CD1c-positive myeloid dendritic cell (primary cell): ENCODE results near the gene NXF1.
A peak's percentile ranks its signal among the peaks of the same experiment; 100 is the strongest.
"Not testable (repeated sequence)": the region's sequence is repeated elsewhere in the genome, so short reads cannot be mapped to it uniquely, and the experiment has no call there.

Experiments
- DNase-seq: peaks from one replicate; pipeline ENCODE4 v3.0.0-alpha.2; 2016; ENCODE audit errors: extremely low spot score

The NXF1 gene

GRCh38 chr11:62805076-62805892 is at the start of gene NXF1:
NXF1 (minus strand) TSS chr11:62805440; CDS start chr11:62805356, 84 bp downstream.
- peak; percentile 99 for DNase-seq

DNA sequence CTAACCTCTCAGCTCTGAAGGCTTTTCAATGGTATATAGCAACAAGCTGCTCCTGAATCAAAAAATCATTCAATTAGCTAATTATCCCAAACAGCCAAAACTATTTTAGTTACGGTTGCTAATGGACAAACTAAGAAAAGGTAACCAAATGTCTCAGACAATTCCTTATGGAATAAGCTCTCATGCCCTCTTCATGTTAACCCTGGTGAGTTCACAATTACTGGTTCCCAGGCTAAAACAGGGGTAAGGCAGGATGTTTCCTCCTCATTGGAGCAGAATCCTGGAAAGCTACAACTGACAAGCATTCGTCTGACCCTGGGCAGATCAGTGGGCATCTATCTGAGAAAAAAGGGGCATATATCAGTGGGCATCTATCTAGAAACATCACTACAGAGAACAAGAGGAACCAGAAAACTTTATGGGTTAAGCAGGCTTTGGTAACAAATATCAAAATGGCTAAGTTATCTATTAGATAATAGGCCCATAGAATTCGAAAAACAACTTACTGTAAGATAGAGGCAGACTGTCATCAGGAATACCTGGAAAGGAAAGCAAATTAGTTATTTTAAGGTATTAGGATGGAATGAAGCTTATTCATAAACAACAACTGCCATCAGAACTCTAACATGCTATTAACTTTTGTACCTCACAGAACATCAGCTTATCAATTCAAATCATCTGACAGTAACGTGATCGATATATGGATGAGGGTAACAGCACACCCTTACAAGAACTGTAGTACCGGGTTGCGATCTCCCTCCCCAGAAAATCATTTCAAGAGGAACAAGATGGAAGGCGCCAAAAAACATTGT is 49.0 kb upstream of the NXF1 start:
- DNase-seq = no peak

DNA sequence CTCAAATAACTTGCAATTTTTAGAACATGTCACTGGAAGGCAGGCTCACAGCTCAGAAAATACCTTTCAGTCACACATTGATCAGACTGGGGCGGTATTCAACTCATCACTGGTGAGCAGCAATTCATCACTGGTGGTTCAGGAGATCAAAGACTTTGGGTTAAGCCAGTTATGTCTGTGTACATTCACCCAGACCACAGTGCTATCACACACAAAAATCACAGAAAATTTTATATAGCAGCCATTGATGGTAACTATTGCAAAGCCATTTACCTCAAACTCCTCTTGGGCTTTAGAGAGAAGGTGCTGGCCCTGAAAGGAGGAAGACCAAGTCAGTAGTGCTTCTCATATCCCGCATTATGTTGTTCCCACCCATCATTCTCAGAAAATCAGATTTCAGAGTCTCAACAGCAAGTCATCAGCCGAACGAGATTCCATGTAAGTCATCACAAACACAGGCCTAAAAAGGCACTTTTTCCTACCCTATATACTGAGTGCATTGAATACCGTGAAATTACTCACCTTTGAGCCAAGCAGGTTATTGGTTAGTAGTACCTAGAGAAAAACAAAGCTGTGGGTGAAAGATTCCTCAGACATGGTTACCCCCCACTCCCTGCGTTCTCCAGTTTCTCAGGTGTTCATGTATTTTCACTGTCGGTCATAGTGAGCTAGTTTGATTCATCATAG is 48.2 kb upstream of the NXF1 start:
- DNase-seq = no peak

DNA sequence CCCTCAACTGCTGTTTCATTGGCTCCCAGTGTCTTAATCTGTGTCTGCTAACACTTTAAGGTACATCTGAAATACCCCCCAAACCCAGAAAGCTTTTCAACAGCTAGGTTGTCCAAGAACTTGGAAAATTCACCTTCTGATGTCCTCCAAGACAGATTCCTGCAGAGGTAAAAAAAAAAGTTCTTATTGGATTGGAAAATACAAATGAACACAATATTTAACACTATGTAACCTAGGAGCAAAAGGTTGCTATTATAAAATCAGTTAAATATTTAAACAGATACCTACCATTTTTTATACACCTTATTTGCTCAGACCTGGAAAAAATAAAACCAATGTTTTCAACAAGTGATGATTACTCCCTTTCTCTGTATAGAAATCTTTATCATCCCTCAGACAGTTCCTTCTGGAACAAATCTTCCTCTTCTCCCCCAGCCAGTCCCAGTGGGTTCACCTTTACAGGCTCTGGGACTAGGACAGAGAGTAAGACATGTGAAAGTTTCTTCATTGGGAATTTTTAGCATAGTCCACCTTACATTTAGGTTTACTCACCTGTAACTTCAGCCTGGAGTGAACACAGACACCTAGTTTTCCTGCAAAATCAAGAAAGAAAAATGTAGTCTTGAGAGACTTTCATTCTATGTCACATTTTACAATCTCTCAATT is 47.4 kb upstream of the NXF1 start:
- no peak for DNase-seq

- DNase-seq = peak; percentile 11
These were observed 46.7 kb upstream of the NXF1 start for GRCh38 chr11:62851807-62852522.

DNA sequence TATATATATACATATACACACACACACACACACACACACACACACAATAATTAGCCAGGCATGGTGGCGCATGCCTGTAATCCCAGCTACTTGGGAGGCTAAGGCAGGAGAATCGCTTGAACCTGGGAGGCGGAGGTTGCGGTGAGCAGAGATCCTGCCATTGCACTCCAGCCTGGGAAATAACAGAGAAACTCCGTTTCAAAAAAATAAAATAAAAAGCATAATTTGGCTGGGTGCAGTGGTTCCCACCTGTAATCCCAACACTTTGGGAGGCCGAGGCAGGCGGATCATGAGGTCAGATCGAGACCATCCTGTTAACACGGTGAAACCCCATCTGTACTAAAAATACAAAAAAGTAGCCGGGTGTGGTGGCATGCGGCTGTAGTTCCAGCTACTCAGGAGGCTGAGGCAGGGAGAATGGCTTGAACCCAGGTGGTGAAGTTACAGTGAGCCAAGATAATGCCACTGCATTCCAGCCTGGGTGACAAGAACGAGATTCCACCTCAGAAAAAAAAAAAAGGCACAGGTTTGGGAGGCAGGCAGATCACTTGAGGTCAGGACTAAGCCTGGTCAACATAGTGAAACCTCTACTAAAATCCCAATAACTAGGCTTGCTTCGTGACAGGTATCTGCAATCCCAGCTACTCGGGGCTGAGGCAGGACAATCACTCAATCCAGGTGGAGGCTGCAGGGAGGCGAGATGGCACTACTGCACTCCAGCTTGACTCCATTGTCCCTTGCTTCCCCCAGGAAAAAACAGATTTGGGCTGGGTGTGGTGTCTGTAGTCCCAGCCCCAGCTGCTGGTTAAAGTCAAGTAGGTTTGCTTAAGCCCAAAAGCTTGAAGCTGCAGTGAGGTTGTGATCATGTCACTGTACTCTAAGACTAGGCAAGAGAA is 45.9 kb upstream of the NXF1 start:
- no peak for DNase-seq

DNA sequence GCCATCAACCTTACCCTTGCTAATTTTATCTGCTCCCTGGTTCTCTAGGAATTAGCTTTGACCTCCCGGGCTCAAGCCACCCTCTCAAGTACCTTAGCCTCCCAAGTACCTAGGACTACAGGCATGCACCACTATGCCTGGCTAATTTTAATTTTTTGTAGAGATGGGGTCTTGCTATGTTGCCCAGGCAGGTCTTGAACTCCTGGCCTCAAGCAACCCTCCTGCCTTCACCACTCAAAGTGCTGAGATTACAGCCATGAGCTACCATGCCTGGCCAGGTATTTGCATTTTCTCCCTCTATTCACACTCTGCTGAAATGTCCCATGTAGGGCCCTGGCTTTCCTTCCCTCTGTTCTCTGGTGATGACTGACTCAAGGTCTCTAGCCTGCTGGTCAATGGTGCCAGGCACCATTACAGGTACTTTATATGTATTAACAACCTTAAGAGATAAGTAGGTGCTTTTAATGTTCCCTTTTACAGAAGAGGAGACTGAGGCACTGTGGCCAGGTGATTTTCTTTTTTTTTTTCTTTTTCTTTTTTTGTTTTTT is 42.6 kb upstream of the NXF1 start:
- DNase-seq = no peak

- no peak for DNase-seq
These were observed 40.9 kb upstream of the NXF1 start for GRCh38 chr11:62846177-62846576.

DNA sequence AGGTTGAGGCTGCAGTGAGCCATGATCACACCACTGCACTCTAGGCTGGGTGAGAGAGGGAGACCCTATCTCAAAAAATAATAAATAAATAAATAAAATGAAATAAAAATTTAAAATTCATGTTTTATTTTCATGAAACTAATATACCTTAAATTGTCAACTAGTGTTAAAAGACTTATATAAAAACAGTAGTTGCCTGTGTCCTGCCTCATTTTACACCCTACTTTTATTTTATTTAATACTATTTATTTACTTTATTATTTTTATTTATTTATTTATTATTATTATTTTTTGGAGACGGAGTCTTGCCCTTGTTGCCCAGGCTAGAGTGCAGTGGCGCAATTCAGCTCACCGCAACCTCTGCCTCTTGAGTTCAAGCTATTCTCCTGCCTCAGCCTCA is 38.9 kb upstream of the NXF1 start:
- no peak for DNase-seq

DNA sequence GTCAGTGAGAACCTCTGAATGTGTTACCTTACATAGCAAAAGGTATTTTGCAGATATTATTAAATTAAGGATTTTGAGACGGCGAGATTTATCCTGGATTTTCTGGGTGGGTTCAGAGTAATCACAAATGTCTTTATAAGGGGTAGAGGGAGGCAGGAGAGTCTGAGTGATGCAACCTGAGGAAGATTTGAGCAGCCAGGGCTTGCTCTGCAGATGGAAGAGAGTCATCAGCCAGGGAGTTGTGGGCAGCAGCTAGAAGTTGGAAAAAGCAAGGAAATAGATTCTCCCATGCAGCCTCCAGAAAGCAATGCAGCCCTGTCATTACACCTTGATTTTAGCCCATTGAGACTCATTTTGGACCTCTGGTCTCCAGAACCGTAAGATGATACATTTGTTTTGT is 38.2 kb upstream of the NXF1 start:
- no peak for DNase-seq

GRCh38 chr11:62842891-62843290 is 37.7 kb upstream of the NXF1 start:
- DNase-seq = not testable (repeated sequence)

GRCh38 chr11:62842171-62842741 is 37.0 kb upstream of the NXF1 start:
- peak; percentile 38 for DNase-seq

DNA sequence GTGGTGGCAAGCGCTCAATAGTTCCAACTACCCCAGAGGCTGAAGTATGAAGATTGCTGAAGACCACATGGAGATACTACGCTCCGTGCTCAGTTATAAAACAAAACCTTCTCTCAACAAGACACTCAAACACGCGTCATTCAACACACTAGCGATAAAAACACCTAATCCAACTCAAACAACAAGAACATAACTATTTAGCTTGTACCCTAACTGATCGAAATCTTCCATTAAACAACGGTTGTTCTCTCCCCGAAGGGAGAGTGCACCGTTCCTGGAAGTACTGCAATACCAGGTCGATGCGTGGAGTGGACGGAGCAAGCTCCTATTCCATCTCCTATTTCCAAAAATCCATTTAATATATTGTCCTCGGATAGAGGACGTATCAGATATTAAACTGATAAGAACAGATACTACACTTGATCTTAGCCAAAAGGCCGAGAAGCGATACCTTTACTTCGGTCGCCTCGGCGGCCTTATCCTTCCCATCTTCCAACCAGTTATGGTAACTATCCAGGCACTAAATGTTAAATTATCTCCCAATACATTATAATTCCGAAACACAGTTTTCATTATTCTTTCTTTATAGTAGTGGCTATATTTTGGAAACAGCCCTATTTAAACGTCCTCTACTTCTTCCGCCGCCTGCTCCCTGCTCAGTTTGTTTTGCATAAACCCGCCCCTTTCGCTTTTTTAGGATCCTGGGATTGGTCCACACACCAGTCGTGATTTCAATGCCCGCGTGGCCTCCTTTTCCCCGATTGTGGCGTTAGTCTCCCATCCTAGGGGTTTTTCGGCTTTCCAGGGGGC is 36.3 kb upstream of the NXF1 start:
- peak; percentile 97 for DNase-seq

DNA sequence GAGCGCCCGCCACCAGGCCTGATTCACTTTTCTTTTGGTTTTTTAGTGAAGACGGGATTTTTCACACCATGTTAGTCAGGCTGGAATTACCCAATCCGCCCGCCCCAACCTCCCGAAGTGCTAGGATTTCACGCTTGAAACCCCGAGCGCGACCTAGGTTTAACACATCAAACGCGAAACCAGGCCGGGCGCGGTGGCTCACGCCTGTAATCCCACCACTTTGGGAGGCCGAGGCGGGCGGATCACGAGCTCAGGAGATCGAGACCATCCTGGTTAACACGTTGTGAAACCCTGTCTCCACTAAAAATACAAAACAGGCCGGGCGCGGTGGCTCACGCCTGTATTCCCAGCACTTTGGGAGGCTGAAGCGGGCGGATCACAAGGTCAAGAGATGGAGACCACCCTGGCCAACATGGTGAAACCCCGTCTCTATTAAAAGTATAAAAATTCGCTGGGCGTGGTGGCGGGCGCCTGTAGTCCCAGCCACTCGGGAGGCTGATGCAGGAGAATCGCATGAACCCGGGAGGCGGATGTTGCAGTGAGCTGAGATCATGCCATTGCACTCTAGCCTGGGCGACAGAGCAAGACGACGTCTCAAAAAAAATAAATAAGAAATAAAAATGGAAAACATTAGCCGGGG is 35.6 kb upstream of the NXF1 start:
- peak; percentile 94 for DNase-seq

DNA sequence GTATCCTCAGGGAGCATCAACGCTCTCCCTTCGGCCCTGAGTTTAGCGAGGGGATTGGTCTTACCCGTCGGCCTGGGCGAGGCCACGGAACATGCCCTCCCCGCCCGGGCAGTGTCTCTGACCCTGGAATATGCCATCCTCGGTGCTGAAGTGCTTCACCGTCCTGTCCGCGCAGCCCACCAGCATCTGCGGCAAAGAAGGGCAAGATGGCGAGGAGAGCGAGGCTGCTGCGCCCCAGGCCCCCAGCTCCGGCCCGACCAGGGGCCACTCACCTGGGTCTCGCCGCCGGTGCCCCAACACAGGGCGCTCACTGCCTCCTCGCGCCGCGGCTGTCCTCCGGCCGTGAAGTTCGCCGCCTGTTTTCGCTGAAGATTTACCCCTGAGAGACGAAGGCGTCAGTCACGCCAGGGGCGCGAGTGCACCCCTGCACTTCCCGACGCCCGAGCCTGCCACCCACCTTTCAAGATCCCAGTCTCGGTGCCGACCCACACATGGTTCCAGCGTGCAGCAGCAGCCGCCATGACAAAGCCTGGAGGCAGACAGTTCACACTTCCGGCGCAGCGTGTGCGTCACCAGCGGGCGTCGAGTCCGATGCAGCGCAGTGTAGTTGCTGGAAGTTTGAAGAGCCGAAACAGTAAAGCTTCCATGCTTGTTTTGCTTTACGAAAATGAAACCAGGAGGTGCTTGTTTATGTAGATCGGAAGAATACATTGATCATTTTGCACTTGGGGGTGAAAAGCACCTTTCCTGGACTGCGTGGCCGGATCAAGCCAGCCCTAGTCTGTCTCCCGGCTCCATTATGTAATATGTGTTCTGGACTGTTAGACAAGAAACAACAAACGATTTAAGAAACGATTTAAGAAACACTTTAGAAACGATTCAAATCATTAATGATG is 34.1 kb upstream of the NXF1 start, which contains the start of gene WDR74:
Gene WDR74, minus strand, starts transcription at position 541 of the 896 bp plus-strand sequence. Its CDS starts 20 bp downstream, at position 521.
- DNase-seq = peak; percentile 98

DNA sequence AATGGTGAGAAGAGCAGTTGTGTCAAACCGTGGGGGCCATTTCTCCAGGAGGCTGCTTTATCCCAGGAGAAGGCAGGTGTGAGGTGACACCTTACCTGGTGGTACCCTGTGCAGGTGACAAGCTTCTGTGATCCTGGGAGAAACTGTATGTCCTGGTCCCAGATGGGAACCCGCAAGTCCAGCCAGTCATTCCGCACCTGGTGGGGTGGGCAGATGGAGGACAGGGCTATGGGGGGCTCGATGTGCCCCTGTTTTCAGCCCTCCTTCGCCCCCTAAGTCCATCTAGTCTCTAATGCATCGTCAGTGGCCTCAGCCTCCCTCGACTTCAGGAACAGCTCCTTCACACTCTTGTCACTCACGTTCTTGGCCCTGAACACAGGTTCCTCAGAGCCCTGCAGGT is 30.1 kb upstream of the NXF1 start:
- no peak for DNase-seq
